GM18868 (cell line): ENCODE data around the gene SMAD2.

ENCODE experiments used
- ATAC-seq: cut with Tn5 transposase; IDR thresholded peaks from one replicate; pipeline ENCODE4 v1.9.1; 2021; ENCODE audit warnings: mild to moderate bottlenecking, moderate library complexity; ENCODE audit not compliant: unreplicated experiment

The SMAD2 gene

DNA sequence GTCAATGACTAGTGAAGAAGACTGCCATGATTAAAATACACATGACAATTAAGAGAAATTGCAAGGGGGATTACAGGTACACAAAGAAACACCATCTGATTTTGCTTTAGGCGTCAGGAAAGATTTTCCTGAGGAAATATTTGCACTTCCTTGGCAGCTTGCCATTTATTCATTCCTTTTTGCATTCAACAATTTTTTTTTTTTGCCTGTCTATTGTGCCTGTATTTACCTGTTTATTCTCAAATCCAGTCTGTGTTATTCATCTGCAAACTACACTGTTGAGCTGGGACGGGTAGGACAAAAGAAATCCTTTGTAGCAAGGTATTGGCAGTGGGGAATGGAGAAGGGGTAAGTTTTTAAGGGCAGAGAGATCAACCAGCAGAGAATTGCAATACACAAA is 31.8 kb downstream of the SMAD2 start:
- no peak for ATAC-seq

DNA sequence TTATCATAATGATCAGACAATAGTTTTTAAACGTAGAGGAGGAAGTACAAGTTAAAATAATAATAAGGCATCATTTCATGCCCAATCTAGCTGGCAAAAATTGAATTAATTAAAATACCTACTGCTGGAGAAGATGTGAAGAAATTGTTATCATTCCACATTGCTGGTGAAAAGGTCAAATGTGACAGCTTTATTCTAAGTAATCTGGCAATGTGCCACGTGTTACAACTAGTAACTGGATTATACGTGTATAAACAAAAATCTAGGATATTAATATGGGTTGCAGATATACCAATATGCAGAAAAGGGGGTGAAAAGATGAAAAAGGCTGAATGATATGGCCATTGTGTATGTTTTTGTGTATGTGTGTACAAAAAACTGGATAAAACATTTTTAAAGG is 32.4 kb downstream of the SMAD2 start:
- ATAC-seq: no peak

DNA sequence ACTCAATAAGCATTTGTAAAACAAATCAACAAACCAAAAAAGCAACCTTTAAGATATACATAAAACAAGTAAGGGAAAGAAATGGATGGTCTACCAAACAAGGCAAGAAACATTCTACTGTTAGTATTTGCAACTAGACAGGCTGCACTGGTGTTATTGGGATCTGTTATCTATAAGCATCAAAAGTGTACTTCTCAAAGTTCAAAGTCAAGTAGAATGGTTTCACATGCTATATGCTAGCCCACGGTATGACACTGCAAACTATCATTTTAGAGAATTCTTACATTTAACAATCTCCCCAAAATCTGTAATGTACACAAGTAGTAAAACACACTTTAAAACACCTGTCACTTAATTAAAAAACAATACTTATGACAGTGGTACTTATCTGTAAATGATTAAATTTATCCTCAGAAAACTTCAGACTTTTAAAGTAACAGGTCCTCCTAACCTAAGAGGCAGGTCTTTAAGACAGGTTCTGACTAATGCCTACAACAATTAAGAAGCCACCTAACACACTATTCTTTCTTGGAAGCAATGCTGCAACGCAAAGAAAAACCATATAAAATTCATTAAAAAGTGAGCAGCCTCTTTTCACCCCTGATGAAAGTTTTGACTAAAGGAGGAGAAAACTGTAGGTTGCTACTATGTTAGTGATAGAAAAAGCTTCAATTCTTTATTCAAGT is 34.8 kb downstream of the SMAD2 start:
- ATAC-seq: no peak

DNA sequence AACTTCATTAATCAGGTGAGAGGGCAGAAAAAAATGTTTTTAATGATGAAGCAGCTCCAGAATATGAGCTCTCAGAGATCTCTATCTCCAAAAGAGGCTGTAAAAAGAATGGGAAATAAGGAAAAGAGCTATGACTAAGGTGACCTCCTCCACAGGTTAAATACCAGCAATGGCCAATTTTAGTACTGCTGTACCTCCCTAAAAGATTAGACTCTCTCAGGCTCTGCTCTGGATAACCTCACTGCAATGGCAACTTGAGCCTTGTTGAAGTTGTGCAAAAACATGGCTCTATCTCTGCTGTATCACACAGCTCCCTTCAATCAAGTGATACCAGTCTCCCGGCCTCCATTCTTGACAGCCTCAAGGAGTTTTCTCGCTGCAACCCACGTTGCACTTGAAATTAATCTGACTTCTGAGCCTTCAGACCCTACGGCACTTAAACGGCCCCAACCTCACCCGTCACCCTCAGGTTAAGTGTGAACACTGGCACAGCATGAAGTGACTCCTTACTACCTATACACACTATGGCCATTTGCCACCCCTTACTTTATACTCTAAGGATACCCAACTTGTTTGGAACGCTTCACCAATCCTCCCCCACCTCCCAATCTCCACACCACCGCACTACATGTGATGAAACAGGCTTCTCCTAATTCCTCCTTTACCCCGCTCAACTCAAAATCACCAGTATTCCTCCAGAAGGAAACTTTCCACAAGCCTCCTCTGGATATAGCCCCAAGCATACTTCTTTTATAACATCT is 36.3 kb downstream of the SMAD2 start:
- ATAC-seq: no peak

DNA sequence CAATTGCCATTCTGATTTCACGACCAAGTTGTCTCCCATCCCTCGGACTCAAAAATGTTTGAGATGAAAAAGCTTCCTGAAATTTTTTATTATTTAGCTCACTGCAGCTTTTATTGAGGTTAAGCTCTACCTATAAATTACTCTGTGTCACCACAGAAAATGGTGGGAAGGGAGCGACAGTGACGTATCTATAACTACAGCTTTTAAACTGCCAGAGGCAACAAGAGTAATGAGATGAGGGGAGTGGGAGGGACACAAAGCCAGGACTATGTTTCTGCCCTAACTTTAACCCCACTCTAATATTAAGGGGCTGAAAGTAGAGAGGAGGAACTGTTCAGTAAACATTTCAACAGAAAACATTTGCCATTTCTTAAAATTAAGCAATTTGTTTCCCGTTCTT is 37.4 kb downstream of the SMAD2 start:
- no peak for ATAC-seq

DNA sequence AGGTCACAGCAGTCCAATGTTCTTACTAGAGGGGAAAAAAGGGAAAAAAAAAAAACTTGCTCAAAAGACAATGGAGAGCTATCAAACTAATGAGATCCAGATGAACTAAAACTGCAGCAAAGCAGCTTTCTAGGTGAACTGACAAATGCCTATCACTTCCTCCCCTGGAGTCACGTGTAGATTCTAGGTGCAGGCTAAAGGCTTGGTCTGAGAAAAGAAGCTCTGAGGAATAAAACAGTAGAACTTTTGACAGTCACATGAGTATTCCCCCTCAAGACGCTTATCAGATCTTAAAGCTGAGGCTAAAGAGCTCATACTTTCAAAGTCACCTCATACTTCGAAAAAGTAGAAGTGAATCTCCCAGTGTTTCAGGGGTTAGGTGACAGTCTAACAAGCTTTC is 42.3 kb downstream of the SMAD2 start:
- ATAC-seq: peak; percentile 90

DNA sequence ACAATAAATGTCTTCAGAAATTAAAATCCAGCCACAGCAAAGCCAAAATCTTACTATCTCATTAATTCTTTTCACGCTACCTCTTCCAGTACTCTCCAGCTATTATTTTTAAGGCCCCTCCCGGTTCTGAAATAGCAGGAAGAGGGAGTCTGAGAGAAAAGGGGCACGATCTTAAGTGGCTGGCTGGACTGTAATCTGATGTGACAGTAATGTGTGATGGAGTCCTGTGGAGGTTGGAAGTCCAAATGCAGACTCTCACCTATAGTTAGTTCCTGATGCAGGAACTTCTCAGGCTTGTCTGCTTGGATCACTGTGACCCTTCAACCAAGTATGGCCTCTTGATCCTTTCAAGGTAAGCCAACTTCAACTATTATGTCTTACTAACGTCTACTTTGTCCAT is 43.2 kb downstream of the SMAD2 start:
- ATAC-seq: no peak

DNA sequence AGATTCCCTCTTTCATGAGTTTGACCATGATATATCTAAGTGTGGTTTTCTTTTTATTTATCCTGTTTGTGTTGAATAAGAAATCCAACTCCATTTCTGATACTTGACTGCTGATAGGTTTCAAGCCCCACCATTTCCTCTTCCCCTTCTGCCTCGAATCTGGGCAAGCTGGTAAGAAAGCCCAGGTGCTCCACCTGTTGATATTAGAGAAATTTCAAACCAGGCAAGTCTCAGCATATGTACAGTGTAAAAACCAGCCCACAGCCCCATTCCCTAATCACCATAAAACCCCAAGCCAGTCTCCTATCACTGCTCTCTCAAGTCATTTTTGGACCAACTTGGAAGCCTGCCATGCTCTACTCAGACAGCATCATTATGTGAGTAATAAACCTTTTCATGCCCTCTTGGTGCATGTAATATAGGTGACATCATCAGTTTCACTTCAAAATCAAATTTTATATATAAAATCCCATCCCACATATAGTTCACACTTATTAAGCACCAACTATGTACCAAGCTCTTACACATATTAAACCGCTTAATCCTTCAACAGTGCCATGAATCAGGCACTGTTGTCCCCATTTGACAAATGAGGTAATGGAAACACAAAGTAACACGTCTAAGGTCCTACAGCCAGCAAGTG is 46.6 kb downstream of the SMAD2 start:
- no peak for ATAC-seq

DNA sequence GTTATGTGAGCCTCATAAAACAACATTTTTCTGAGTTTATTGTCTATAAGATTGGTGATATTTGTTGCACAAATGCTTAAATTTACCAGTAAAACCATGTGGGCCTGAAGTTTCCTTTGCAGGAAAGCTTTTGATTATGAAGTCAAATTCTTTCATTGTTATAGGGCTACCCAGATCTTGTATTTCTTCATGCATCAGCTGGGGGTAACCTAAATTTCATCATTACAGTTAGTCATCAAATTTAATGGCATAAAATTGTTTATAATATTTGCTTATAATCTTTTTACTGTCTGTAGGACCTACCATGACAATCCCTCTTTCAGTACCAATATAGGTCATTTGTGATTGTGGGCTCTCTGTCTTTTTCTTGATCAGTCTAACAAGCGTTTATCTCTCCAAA is 47.8 kb downstream of the SMAD2 start:
- ATAC-seq: no peak

DNA sequence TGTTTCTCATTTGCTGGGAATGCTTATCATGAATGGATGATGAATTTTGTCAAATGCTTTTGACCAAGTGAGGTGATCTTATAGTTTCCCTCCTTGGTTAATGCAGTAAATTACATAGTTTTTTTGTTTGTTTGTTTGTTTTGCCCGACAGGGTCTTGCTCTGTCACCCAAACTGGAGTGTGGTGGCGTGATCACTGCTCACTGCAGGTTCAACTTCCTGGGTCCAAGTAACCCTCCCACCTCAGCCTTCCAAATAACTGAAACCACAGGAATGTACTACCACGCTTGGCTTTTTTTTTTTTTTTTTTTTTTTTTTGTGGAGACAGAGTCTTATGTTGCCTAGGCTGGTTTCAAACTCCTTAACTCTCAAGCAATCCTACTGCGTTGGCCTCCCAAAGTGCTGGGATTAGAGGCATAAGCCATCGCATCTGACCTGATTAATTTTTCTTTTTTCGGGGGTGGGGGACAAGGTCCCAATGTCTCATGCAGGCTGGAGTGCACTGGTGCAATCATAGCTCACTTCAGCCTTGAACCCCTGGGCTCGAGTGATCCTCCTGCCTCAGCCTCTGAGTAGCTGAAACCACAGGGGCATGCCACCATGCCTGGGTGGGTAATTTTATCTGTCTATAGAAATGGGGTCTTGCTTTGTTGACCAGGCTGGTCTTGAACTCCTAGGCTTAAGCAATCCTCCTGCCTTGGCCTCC is 48.6 kb downstream of the SMAD2 start:
- ATAC-seq: no peak

DNA sequence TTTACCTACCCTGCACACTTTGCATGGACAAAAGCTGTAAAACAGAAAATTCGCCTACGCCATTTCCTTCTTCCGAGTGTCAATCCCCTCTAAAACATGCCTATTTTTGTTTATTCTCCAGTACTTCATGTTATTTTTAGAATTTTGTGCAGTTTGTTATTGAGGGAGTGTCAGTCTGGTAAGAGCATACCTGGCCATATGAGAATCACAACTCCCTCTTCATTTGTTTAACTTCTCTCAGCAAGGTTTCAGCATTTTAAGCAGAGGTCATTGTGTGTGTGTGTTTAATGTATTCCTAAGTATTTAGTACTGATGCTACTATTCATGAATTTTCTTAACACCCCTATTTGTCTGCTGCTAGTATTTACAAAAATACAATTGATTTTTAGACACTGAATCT is 49.4 kb downstream of the SMAD2 start:
- no peak for ATAC-seq

DNA sequence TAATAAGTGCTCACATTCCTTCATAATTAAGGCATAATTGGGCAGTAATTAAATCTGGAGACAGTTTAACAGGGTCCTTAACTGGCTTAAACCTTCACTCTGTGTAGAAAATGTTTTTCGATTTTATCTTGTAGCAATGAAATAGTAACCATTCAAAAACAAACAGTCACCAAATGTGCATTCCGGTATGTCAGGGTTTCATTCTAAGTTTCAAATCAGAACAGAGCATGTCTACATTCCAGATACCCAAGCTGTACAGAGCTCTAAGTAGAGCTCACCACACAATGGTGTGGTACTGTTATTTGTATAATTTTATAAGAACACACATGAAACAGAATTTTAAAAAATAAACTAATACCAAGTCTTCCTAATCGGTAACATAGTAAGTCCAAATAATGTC is 52.6 kb downstream of the SMAD2 start:
- no peak for ATAC-seq

DNA sequence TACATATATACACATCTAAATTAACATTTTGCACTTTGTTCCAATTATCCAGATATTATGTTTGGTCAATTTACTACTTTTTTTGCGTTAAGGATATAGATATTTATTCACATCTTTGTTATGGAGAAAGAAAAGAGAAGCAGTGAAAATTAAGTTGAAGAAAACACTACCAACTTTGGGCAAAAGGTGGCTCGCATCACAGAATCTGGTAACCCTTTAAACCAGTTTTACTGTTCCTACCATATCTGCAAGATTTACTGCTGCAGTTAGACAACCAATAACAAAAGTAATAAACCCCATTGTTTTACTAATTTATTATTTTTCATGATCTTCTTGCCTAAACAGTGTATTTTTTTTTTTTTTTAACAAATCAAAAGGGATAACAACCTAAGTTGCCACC is 53.6 kb downstream of the SMAD2 start:
- ATAC-seq: no peak

DNA sequence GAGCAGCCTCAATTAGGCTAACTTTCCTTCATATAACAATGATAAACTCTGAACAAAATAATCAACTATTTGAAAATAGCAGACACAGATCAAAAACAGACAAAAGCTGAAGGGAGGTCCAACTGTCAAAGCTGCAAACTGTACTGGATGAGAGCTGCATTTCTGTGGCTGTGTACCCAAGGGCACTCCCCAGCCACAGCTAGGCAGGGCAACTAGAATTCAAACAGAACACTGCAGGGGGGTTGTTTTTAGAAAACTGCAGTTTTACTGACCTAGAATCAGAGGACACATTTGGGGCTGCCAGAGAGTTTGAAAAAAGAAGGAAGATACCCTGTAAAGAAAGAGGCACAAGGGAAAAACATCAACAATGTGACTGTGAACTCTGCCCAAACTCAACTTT is 56.8 kb downstream of the SMAD2 start:
- ATAC-seq: no peak

DNA sequence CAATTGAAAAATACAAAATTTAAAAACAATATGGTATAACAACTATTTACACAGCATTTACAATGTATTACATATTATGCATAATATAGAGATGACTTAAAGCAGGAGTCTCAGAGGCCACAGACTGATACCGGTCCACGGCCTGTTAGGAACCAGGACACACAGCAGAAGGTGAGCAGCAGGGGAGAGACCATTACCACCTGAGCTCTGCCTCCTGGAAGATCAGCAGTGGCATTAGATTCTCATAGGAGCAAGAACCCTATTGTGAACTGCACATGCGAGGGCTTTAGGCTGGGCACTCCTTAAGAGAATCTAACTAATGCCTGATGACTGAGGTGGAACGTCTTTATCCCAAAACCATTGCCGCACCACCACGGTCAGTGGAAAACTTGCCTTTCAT is 58.0 kb downstream of the SMAD2 start:
- ATAC-seq: no peak

DNA sequence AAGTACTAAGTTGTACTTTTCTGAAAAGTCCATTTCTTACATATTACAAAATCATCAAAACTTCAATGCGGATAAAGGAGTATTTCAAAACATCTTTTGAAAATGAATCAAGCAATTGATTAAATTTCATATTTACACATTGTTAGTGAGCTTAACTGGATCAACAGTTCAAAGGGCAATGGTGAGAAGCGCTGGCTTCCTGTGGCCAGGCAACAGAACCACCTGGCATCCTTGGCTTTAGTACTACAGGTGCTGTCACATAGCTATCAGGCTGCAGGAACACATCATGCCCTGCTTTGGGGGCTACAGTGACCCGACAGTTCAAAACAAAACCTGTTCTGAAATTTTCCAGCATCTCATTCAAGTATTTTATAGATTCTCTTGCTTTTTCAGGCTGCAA is 59.2 kb downstream of the SMAD2 start:
- no peak for ATAC-seq

DNA sequence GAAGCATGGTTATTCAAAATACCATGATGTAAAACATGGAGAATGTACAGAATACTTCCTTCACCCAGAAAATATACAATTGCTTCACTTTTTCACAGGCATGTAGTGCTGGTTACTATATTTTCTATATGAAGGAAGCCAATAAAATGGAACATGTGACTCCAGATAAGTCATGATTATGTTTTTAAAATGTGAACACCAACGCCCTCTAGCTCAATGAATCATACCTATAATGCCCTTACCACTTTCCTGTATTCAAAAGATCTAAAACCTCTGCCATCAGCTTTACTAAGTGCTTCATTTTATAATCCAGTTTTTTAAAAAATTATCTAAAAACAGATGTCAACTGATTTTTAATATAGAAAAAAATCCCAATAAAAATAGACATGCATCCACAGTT is 59.9 kb downstream of the SMAD2 start:
- ATAC-seq: no peak

DNA sequence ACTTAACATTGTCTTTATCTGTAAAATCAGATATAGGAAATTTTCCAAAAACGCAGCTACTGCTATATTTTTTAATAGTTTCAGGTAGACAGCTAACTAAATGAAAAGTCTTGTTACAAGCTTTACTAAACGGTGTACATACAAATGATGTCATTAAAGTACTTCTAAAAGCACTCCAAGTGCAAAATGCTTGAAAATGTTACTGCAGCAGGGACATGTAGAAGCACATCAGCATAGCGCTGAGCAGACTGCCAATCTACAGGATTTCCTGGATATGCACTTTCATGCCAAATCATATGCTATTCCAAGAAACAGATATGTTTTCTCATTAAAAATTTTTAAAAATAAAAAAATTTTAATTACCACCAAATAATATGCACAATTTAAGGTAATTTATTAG is 61.7 kb downstream of the SMAD2 start:
- ATAC-seq: no peak

DNA sequence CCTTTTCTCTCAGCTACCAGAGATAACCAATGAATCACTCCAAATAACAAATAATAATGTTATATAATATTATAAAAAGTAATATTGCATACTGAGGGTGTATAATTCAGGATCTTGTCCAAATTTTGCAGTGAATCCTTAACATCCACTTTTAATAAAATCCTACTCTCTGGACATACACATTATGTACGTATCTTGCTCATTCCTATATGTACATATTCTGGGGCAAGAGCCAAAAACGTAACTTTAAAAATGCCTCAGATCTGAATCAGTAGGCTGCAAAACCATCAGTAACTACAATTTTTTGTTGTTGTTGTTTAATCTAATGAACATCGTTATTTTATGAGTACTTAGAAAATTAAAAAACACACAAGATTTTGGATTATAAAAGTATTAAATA is 65.3 kb downstream of the SMAD2 start:
- ATAC-seq: no peak

DNA sequence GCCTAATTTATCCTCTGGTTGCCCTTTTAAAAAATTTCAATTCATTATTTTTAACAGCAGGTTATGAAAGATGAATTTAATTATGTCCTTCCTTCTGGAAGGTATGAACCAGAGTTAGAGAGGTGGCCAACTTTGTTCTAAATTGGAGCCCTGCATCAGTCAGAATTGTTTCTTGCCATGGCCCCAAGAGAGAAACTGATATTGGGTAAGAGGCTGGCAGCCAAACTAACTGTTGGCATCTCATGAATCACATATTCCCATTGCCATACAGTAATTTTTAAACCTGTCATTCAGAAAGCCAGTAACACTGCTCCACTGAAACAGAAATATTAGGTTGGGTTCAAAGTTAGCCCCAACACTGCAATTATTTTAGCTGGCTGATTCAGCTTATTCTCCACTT is 67.4 kb downstream of the SMAD2 start:
- no peak for ATAC-seq

DNA sequence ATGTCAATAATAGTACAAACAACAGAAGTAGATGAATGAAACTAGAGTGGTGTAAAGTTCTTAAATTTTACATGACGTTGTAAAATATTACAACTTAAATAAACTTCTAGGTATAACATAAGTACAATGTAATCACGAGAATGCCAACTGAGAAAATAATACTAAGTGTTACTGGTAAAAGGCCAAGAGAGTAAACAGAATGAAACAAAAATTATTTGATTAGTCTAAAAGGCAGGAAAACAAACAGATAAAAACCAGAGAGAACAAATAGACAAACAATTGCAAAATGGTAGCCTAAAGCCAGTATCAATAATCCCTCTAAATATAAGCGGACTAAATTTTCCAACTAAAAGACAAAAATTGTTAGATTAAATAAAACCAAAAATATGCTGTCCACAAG is 71.9 kb downstream of the SMAD2 start:
- ATAC-seq: no peak

DNA sequence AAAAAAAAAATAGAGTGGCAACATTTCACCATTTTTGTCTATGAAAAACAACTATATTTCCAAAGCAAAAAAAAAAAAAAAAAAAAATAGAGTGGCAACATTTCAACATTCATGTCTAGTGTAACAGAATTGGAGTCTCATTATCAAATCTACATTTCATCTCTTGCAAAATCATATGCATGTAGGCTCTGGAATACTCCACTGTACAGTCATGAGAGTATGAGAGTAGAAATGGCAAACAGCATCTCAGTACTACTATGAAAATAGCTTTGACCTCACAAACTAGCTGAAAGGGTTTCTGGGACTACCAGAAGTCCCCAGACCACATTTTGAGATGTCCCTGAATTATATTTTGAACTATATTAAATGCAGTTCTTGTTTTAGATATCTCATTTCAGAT is 82.8 kb downstream of the SMAD2 start:
- no peak for ATAC-seq
